AG09319 (cell line): ENCODE data around the gene MAPK6.
A peak's percentile ranks its signal among the peaks of the same experiment; 100 is the strongest.
"Not testable (repeated sequence)": the region's sequence is repeated elsewhere in the genome, so short reads cannot be mapped to it uniquely, and the experiment has no call there.

Source experiments
- DNase-seq: peaks from one replicate; pipeline ENCODE4 v3.0.0-alpha.2; 2010; ENCODE audit warnings: low read depth; ENCODE audit errors: extremely low read depth
- CTCF ChIP-seq: IDR thresholded peaks from 2 replicates; pipeline ENCODE4 v1.5.1; 2011; ENCODE audit warnings: low read depth, mild to moderate bottlenecking, inconsistent platforms, low read length, moderate library complexity

MAPK6 gene

GRCh38 chr15:51982013-51982769 is 36.8 kb upstream of the MAPK6 start:
- peak; percentile 49 for DNase-seq
- peak; percentile 38 for TF ChIP-seq CTCF

GRCh38 chr15:51982770-51983103 is 36.3 kb upstream of the MAPK6 start:
- DNase-seq: no peak

GRCh38 chr15:51991141-51991540 is 27.9 kb upstream of the MAPK6 start:
- no peak for DNase-seq
- no peak for TF ChIP-seq CTCF

More at GRCh38 chr15:51982770-51983103, 36.3 kb upstream of the MAPK6 start:
- TF ChIP-seq CTCF: no peak

GRCh38 chr15:51992953-51993352 is 26.1 kb upstream of the MAPK6 start:
- DNase-seq: no peak
- no peak for TF ChIP-seq CTCF

- no peak for TF ChIP-seq CTCF
- no peak for DNase-seq
Measured at GRCh38 chr15:52002351-52002750, 16.7 kb upstream of the MAPK6 start.

GRCh38 chr15:52003089-52003488 is 15.9 kb upstream of the MAPK6 start:
- DNase-seq: not testable (repeated sequence)

- TF ChIP-seq CTCF: no peak
- DNase-seq: no peak
Measured at GRCh38 chr15:52003710-52004109, 15.3 kb upstream of the MAPK6 start.

GRCh38 chr15:52004806-52005205 is 14.2 kb upstream of the MAPK6 start:
- DNase-seq: no peak
- TF ChIP-seq CTCF: no peak
